ENCODE measurements around the gene CUTC. TPM values are rescaled to one million over a fixed set of nuclear protein-coding genes. Genes with fewer than 3 reads are reported as not detected.

CUTC gene, protein sequence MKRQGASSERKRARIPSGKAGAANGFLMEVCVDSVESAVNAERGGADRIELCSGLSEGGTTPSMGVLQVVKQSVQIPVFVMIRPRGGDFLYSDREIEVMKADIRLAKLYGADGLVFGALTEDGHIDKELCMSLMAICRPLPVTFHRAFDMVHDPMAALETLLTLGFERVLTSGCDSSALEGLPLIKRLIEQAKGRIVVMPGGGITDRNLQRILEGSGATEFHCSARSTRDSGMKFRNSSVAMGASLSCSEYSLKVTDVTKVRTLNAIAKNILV
- total RNA-seq = 43.1 and 46.8 TPM in 2 replicates

GRCh38 chr10:99732033-99732842, at the start of gene CUTC, which contains the start of gene COX15:
Gene CUTC, plus strand, starts transcription at chr10:99732234. Its CDS starts 115 bp downstream, at chr10:99732349.
Gene COX15, minus strand, starts transcription at chr10:99732127. Its CDS starts 78 bp downstream, at chr10:99732049.
- DNase-seq = peak; percentile 99
- intact Hi-C loops (cut with micrococcal nuclease) = loop anchor here (1.0 to 10.0 kb wide), 7 partner anchors 73 to 1597 kb away; partner anchors contain the start of genes DNMBP, ENTPD7, GOT1 and R3HCC1L
- H3K9me3 Mint-ChIP-seq = no peaks in the 10 kb centered on the region
- H3K4me3 Mint-ChIP-seq = peak within 1 kb of the TSS; percentile 98
- peak within 1 kb of the TSS; percentile 98 for H3K27ac Mint-ChIP-seq
- H3K36me3 Mint-ChIP-seq (ENCODE audit: low read depth) = peaks cover 39% of the 10 kb centered on the region
- H3K4me1 Mint-ChIP-seq = peaks cover 25% of the 10 kb centered on the region
- no peaks in the 10 kb centered on the region for H3K27me3 Mint-ChIP-seq

DNA sequence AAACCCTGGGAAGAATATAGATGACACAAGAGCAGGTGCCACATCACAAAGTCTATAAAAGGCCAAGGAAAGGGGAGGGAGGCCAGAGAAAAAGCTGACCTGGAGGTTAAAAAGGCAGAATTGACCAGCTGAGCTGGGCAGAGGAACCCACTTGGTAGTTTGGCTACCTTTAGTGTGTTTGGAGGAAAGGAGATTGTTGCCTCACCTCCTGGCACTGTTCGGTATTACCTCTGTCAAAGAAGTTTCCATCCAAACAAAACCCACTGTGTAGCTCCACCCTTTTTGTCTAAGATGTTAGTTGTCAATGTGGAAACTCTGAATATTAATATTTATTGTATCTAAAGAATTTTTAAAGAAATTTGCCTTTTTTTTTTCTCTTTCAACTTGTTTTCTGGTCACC, 49.3 kb upstream of the CUTC start:
- intact Hi-C loops (cut with micrococcal nuclease) = no loop called here
- no peak for DNase-seq
- Mint-ChIP-seq H3K36me3 (ENCODE audit: low read depth) (peaks cover 5% of the 10 kb centered on the region), H3K27me3 (no peaks in the 10 kb centered on the region), H3K27ac (no peak overlapping the region), H3K4me3 (no peak overlapping the region), H3K4me1 (peaks cover 6% of the 10 kb centered on the region), H3K9me3 (no peaks in the 10 kb centered on the region)

- Mint-ChIP-seq H3K36me3 (ENCODE audit: low read depth) (peaks cover 7% of the 10 kb centered on the region), H3K9me3 (no peaks in the 10 kb centered on the region), H3K4me1 (peaks cover 6% of the 10 kb centered on the region), H3K4me3 (no peak overlapping the region), H3K27me3 (no peaks in the 10 kb centered on the region), H3K27ac (no peak overlapping the region)
- no peak for DNase-seq
- intact Hi-C loops (cut with micrococcal nuclease) = no loop called here
Measured at GRCh38 chr10:99685597-99685967, 46.5 kb upstream of the CUTC start.

DNA sequence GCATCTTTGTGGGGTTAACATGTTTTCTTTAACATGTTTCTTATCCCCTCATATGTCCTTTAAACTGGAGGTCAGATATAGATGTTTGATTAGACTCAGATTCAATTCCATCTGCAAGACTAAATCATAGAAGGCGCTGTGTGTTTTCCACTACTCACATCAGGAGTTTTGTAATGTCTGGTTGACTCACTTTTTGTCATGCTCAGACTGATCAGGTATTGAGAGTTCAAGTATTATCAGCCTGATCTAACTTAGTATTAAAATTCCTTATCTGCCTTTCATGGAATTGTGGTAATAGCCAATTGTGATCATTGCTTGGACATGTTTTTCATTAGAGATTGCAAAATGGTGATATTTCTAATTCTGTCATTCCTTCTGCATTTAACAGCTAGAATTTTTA, 42.6 kb upstream of the CUTC start:
- no peak overlapping the region for H3K27ac Mint-ChIP-seq
- no peaks in the 10 kb centered on the region for H3K27me3 Mint-ChIP-seq
- DNase-seq = no peak
- no peaks in the 10 kb centered on the region for H3K9me3 Mint-ChIP-seq
- H3K4me1 Mint-ChIP-seq = peaks cover 6% of the 10 kb centered on the region
- peaks cover 10% of the 10 kb centered on the region for H3K36me3 Mint-ChIP-seq (ENCODE audit: low read depth)
- H3K4me3 Mint-ChIP-seq = no peak overlapping the region
- intact Hi-C loops (cut with micrococcal nuclease) = no loop called here

- no peak for DNase-seq
- H3K27ac Mint-ChIP-seq = no peak overlapping the region
- no peak overlapping the region for H3K4me3 Mint-ChIP-seq
- H3K27me3 Mint-ChIP-seq = no peaks in the 10 kb centered on the region
- intact Hi-C loops (cut with micrococcal nuclease) = no loop called here
- no peaks in the 10 kb centered on the region for H3K9me3 Mint-ChIP-seq
- peaks cover 21% of the 10 kb centered on the region for H3K36me3 Mint-ChIP-seq (ENCODE audit: low read depth)
- H3K4me1 Mint-ChIP-seq = no peaks in the 10 kb centered on the region
Measured at GRCh38 chr10:99693933-99694583, 38.0 kb upstream of the CUTC start.

DNA sequence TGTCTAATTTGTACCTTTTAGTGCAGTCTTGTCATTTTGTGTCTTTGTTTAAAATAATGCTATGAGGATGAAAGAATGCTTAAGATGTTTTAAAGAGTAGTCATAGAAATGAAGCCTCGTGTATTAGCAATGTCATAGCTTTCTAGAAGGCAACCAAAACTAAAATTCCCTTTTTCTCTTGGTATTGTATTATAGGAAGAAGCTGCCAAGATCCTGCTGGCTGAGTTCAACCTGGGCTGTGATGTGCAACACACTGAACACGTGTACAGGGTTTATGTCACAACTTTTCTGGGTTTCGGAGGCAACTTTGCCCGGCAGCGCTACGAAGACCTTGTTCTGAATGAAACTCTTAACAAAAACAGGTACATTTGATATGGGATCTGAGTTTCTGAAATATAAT, 36.3 kb upstream of the CUTC start:
- no peak overlapping the region for H3K27ac Mint-ChIP-seq
- H3K27me3 Mint-ChIP-seq = no peaks in the 10 kb centered on the region
- peaks cover 26% of the 10 kb centered on the region for H3K36me3 Mint-ChIP-seq (ENCODE audit: low read depth)
- no peaks in the 10 kb centered on the region for H3K9me3 Mint-ChIP-seq
- H3K4me1 Mint-ChIP-seq = no peaks in the 10 kb centered on the region
- H3K4me3 Mint-ChIP-seq = no peak overlapping the region
- no peak for DNase-seq
- intact Hi-C loops (cut with micrococcal nuclease) = no loop called here

GRCh38 chr10:99698504-99699080, 33.4 kb upstream of the CUTC start:
- Mint-ChIP-seq H3K36me3 (ENCODE audit: low read depth) (peaks cover 32% of the 10 kb centered on the region), H3K27ac (no peak overlapping the region)
- DNase-seq = no peak

GRCh38 chr10:99700649-99701048, 31.4 kb upstream of the CUTC start:
- no peaks in the 10 kb centered on the region for H3K9me3 Mint-ChIP-seq
- no peaks in the 10 kb centered on the region for H3K4me1 Mint-ChIP-seq
- H3K36me3 Mint-ChIP-seq (ENCODE audit: low read depth) = peaks cover 39% of the 10 kb centered on the region

More at GRCh38 chr10:99698504-99699080, 33.4 kb upstream of the CUTC start:
- H3K27me3 Mint-ChIP-seq = no peaks in the 10 kb centered on the region
- H3K4me3 Mint-ChIP-seq = no peak overlapping the region
- intact Hi-C loops (cut with micrococcal nuclease) = no loop called here
- no peaks in the 10 kb centered on the region for H3K9me3 Mint-ChIP-seq
- no peaks in the 10 kb centered on the region for H3K4me1 Mint-ChIP-seq

GRCh38 chr10:99708428-99709012, 23.5 kb upstream of the CUTC start:
- DNase-seq = no peak
- intact Hi-C loops (cut with micrococcal nuclease) = no loop called here
- Mint-ChIP-seq H3K27ac (no peak overlapping the region), H3K27me3 (no peaks in the 10 kb centered on the region), H3K4me3 (no peak overlapping the region), H3K4me1 (peaks cover 6% of the 10 kb centered on the region), H3K9me3 (no peaks in the 10 kb centered on the region), H3K36me3 (ENCODE audit: low read depth) (peaks cover 22% of the 10 kb centered on the region)

More at GRCh38 chr10:99700649-99701048, 31.4 kb upstream of the CUTC start:
- Mint-ChIP-seq H3K27ac (no peak overlapping the region), H3K27me3 (no peaks in the 10 kb centered on the region), H3K4me3 (no peak overlapping the region)
- no peak for DNase-seq
- intact Hi-C loops (cut with micrococcal nuclease) = no loop called here

DNA sequence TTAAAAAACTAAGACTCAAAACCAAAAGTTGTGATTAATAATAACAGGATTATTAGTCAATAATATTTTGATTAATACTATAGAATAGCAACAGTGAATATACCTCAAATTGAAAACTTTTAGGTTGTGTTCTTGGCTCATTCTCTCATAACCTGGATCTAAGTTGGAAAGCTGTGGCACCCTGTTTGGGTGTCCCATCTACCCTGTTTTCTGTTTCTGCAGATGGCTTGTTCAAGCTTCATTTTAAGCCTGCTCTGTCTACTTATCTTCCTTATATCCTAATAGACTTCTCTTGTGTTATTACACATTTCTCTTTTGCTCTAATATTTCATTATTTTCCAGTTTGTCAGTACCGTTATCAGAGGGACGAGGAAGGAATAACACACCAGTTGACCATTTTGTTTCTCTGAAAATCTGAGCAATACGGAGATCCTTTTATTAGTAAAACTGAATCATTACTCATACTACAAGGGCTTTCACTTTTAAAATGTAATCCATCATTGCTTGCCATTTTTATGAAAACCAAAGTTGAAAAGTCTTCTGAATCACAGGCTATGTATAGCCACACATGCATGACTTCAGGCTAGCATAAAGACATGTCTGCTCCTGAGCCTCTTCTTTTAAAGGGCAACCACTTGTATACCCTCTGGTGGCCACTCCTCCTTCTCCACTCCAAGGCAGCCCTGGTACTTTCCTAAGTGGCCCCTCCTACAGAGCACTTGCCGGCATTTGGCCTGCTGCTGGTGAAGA, 22.4 kb upstream of the CUTC start:
- H3K9me3 Mint-ChIP-seq = no peaks in the 10 kb centered on the region
- intact Hi-C loops (cut with micrococcal nuclease) = loop anchor here (2.0 to 5.0 kb wide), 3 partner anchors 37 to 89 kb away; partner anchors contain the start of gene SLC25A28
- no peak for DNase-seq
- H3K27me3 Mint-ChIP-seq = no peaks in the 10 kb centered on the region
- peaks cover 22% of the 10 kb centered on the region for H3K36me3 Mint-ChIP-seq (ENCODE audit: low read depth)
- peak overlapping the region; percentile 63 for H3K27ac Mint-ChIP-seq
- H3K4me1 Mint-ChIP-seq = peaks cover 6% of the 10 kb centered on the region
- H3K4me3 Mint-ChIP-seq = no peak overlapping the region

GRCh38 chr10:99711129-99711719, 20.8 kb upstream of the CUTC start:
- H3K4me3 Mint-ChIP-seq = no peak overlapping the region
- peaks cover 31% of the 10 kb centered on the region for H3K36me3 Mint-ChIP-seq (ENCODE audit: low read depth)
- no peak overlapping the region for H3K27ac Mint-ChIP-seq
- no peaks in the 10 kb centered on the region for H3K27me3 Mint-ChIP-seq
- H3K9me3 Mint-ChIP-seq = no peaks in the 10 kb centered on the region
- peaks cover 6% of the 10 kb centered on the region for H3K4me1 Mint-ChIP-seq
- intact Hi-C loops (cut with micrococcal nuclease) = loop anchor here (1.0 to 5.0 kb wide), 6 partner anchors 39 to 319 kb away; partner anchors contain the start of gene SLC25A28
- DNase-seq = peak; percentile 81

DNA sequence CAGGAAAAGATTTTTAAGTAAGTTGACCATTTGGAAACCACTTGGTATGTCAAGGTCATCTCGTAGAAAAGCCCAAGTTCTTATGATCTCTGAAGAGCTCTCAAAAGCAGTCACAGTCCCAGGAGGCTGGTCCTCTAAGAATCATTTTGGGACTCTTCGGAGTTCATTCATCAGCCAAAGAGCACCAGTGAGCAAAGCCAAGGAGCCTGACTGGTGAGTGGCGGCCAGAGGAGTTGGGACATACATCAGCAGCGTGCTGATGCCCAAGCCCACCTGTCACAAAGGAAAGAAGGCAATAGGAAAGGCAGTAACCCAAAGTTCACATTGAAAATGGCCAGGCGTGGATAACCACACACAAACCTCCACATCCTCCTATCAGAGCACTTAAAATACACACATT, 17.6 kb upstream of the CUTC start:
- no peak for DNase-seq
- peaks cover 6% of the 10 kb centered on the region for H3K4me1 Mint-ChIP-seq
- H3K4me3 Mint-ChIP-seq = no peak overlapping the region
- H3K9me3 Mint-ChIP-seq = no peaks in the 10 kb centered on the region
- H3K27me3 Mint-ChIP-seq = no peaks in the 10 kb centered on the region
- H3K36me3 Mint-ChIP-seq (ENCODE audit: low read depth) = peaks cover 45% of the 10 kb centered on the region
- no peak overlapping the region for H3K27ac Mint-ChIP-seq
- intact Hi-C loops (cut with micrococcal nuclease) = loop anchor here (5.0 kb wide), 1 partner anchor 42 kb away; no protein-coding TSS in a partner anchor
